GM12878 (cell line): ENCODE results near the gene NXPH2. TPM values are rescaled to one million over a fixed set of nuclear protein-coding genes. Genes with fewer than 3 reads are reported as not detected.
A peak's percentile ranks its signal among the peaks of the same experiment; 100 is the strongest.

ENCODE experiments used
- ATAC-seq: fragments of 200-7000 bp; cut with Tn5 transposase; 3 replicates; pipeline ENCODE4 v1.9.1; 2020; ENCODE audit warnings: mild to moderate bottlenecking, moderate library complexity
- BruUV-seq: library from RNA; stranded (reverse); fragments of 400-500 nt; replicated peaks from 2 replicates; lab custom pipeline; 2021; lab: Mats Ljungman, UMichigan
- CTCF ChIA-PET: fragments of 300-600 bp; sonication (Branson Sonifier 250); formaldehyde crosslinking; extraction: SDS; loops from one replicate; lab custom pipeline; 2021; ENCODE audit warnings: inconsistent platforms; lab: Yijun Ruan, JAX
- POLR2A ChIA-PET: fragments of 350-600 bp; formaldehyde crosslinking; extraction: SDS; loops from one replicate; lab custom pipeline; 2021; ENCODE audit warnings: inconsistent platforms; lab: Charles Lee
- RAD21 ChIA-PET: fragments of 300-600 bp; sonication (Branson Sonifier 250); formaldehyde crosslinking; loops from one replicate; lab custom pipeline; 2023; ENCODE audit warnings: antibody characterized with exemption; ENCODE audit not compliant: unreplicated experiment; lab: Charles Lee
- SMC1A ChIA-PET: fragments of 300-600 bp; sonication (Branson Sonifier 250); formaldehyde crosslinking; loops from one replicate; lab custom pipeline; 2023; ENCODE audit not compliant: unreplicated experiment, uncharacterized antibody; lab: Charles Lee
- DNase-seq: peaks from one replicate; pipeline ENCODE4 v3.0.0-alpha.2; 2011; ENCODE audit warnings: low read depth, low spot score
- FAIRE-seq: peaks from 3 replicates; lab custom pipeline; 2011; peaks lifted over from hg19 to GRCh38; lab: Jason Lieb, UNC
- H2AFZ ChIP-seq: 2 replicates; pipeline ENCODE4 v1.6.0; 2011; ENCODE audit warnings: low read depth, low read length, control low read depth; ENCODE audit not compliant: control insufficient read depth
- H3K27ac ChIP-seq: 2 replicates; pipeline ENCODE4 v1.5.1; 2011; ENCODE audit warnings: control low read depth; ENCODE audit not compliant: control insufficient read depth, insufficient read depth
- H3K27me3 ChIP-seq, 2 experiments: replicated peaks in 1 of 2; 2 replicates each; pipeline versions ENCODE4 v1.6.0 to v1.6.1; 2011; ENCODE audit warnings: low read length in 1 of 2; ENCODE audit not compliant: control insufficient read depth in 2 of 2, insufficient read depth in 2 of 2
- H3K36me3 ChIP-seq, 2 experiments: 2 replicates each; pipeline ENCODE4 v1.5.1; 2011; ENCODE audit warnings: low read length in 1 of 2; ENCODE audit not compliant: control insufficient read depth in 2 of 2, insufficient read depth in 2 of 2
- H3K4me1 ChIP-seq: 2 replicates; pipeline ENCODE4 v1.6.1; 2011; ENCODE audit warnings: mild to moderate bottlenecking, low read length, moderate library complexity, mixed read lengths; ENCODE audit not compliant: control insufficient read depth, insufficient read depth
- H3K4me2 ChIP-seq: 2 replicates; pipeline ENCODE4 v1.6.0; 2011; ENCODE audit warnings: control low read depth; ENCODE audit not compliant: control insufficient read depth, insufficient read depth
- H3K4me3 ChIP-seq: fragments of 200-600 bp; sonication (generic); 2 replicates; pipeline ENCODE4 v1.5.1; 2016
- H3K79me2 ChIP-seq: 2 replicates; pipeline ENCODE4 v1.6.0; 2011; ENCODE audit warnings: low read length; ENCODE audit not compliant: control insufficient read depth, insufficient read depth
- H3K9ac ChIP-seq: 2 replicates; pipeline ENCODE4 v1.8.0; 2011; ENCODE audit warnings: low read length, control low read depth, mixed read lengths; ENCODE audit not compliant: control insufficient read depth, insufficient read depth
- H3K9me3 ChIP-seq: replicated peaks from 3 replicates; pipeline ENCODE4 v1.5.1; 2011; ENCODE audit warnings: mild to moderate bottlenecking, low read length; ENCODE audit not compliant: control insufficient read depth, insufficient read depth
- H4K20me1 ChIP-seq: 2 replicates; pipeline ENCODE4 v1.6.0; 2011; ENCODE audit not compliant: control insufficient read depth, insufficient read depth
- CTCF ChIP-seq, 3 experiments: IDR thresholded peaks in 2 of 3; conservative IDR thresholded peaks in 1 of 3; 2 replicates each; pipeline ENCODE4 v1.5.1; 2011; ENCODE audit warnings: low read depth in 3 of 3, low read length in 3 of 3, mild to moderate bottlenecking in 3 of 3, control low read depth in 2 of 3, moderate library complexity in 2 of 3, inconsistent platforms in 1 of 3, mixed read lengths in 1 of 3; ENCODE audit not compliant: control insufficient read depth in 2 of 3, insufficient read depth in 1 of 3; ENCODE audit errors: extremely low read depth in 1 of 3
- CUX1 ChIP-seq: IDR thresholded peaks from 2 replicates; pipeline ENCODE4 v1.6.1; 2012; ENCODE audit warnings: improper control_type of control experiment, low read depth, low read length; ENCODE audit not compliant: insufficient replicate concordance
- RCOR1 ChIP-seq: conservative IDR thresholded peaks from 2 replicates; pipeline ENCODE4 v1.6.1; 2012; ENCODE audit warnings: low read depth, low read length, improper control_type of control experiment
- WGBS: methylation state at CpG from one replicate; pipeline ENCODE4 v1.1.6; 2016; ENCODE audit warnings: low lambda C conversion rate; ENCODE audit not compliant: insufficient replicate concordance, insufficient coverage; ENCODE audit errors: missing lambda C conversion rate; 5-methylcytosine and 5-hydroxymethylcytosine counted together
- in situ Hi-C: fragments of 300-500 bp; cut with MboI; formaldehyde crosslinking; loops from 9 replicates; pipeline ENCODE4 v1.14.3; 2018; ENCODE audit warnings: mixed read lengths
- intact Hi-C: fragments of 100-400 bp; cut with micrococcal nuclease; formaldehyde crosslinking; loops from one replicate; pipeline ENCODE4 v1.14.2; 2022; ENCODE audit not compliant: unreplicated experiment
- polyA plus RNA-seq, 11 experiments: library from polyadenylated mRNA; depleted of rRNA in 4 of 11; unstranded in 6 of 11; stranded (reverse) in 5 of 11; fragments of >200 nt; fragmentation: Nextera tagmentation in 4 of 11; fragmentation: Illumina TruSeq in 1 of 11; extraction: Ambion mirVana in 4 of 11; extraction: Trizol in 1 of 11; gene quantifications; 1 replicate in 1 of 11; 2 replicates in 10 of 11; pipeline versions ENCODE4 v1.2.1 to v1.2.3, GENCODE V29; 2011 to 2016; ENCODE audit warnings: inconsistent platforms in 2 of 11, missing spikeins in 2 of 11, low read depth in 1 of 11
- total RNA-seq, 4 experiments: library from RNA; depleted of rRNA in 3 of 4; stranded (reverse); fragments of >200 nt in 3 of 4; fragmentation: Illumina TruSeq in 1 of 4; extraction: Trizol in 1 of 4; gene quantifications; 2 replicates each; pipeline versions ENCODE4 v1.2.1 to v1.2.3, GENCODE V29; 2013 to 2021

NXPH2 gene
- total and polyA plus RNA-seq, 10 of the 15 experiments (the other 5 are each of a cell fraction or from before 2014, with no cell fraction given), result not detected

GRCh38 chr2:138818556-138818955, 38.4 kb upstream of the NXPH2 start (continued):
- TF ChIP-seq CUX1, result no peak

- H3K27ac ChIP-seq, result no peak overlapping the region
- FAIRE-seq, result no peak
- H3K27me3 ChIP-seq, result no peaks in the 10 kb centered on the region
- H4K20me1 ChIP-seq, result no peaks in the 10 kb centered on the region
- intact Hi-C loops, result no loop called here
- POLR2A ChIA-PET, result no interaction called here
- peak; percentile 6 to 33 (median 22); a peak in 1 of 6 replicates for TF ChIP-seq CTCF (IDR thresholded peaks at IDR 0.05 in 2 of 3, conservative IDR thresholded peaks at IDR 0.05 in 1 of 3; ENCODE audit: control insufficient read depth in 2 of 3, extremely low read depth in 1 of 3, insufficient read depth in 1 of 3, low read depth in 3 of 3, low read length in 3 of 3)
- no peak for TF ChIP-seq RCOR1
- CTCF ChIA-PET, result interaction anchor here (0.6 to 2.9 kb wide), 6 partner anchors 12 to 711 kb away, joined by 3 to 28 read pairs (median 5); no protein-coding TSS in a partner anchor
- H2AFZ ChIP-seq, result no peak overlapping the region
- H3K79me2 ChIP-seq, result no peaks in the 10 kb centered on the region
- no peaks in the 10 kb centered on the region for H3K9me3 ChIP-seq
- no peak overlapping the region for H3K4me3 ChIP-seq
- ATAC-seq, result peak; percentile 79
- no peak for DNase-seq
- no peak overlapping the region for H3K4me2 ChIP-seq
- no peak overlapping the region for H3K9ac ChIP-seq
- H3K4me1 ChIP-seq, result no peaks in the 10 kb centered on the region
- no peaks in the 10 kb centered on the region for H3K36me3 ChIP-seq
- RAD21 ChIA-PET, result interaction anchor here (1.9 kb wide), 1 partner anchor 13 kb away, joined by 8 read pairs; no protein-coding TSS in a partner anchor
- in situ Hi-C loops, result no loop called here
- SMC1A ChIA-PET, result interaction anchor here (1.7 kb wide), 1 partner anchor 12 kb away, joined by 11 read pairs; no protein-coding TSS in a partner anchor
- no TSS peak for BruUV-seq
- 24% methylated on average over 4 of the region's 4 CpGs for WGBS
Measured at GRCh38 chr2:138814123-138814898, 34.1 kb upstream of the NXPH2 start.
